ENCODE measurements around the gene ZFHX2. TPM values are rescaled to one million over a fixed set of nuclear protein-coding genes. Genes with fewer than 3 reads are reported as not detected.
A peak's percentile ranks its signal among the peaks of the same experiment; 100 is the strongest.

ZFHX2 gene
- total RNA-seq, 2 donors from 2014 or later = 12.8 to 15.4 TPM

- H3K4me1 ChIP-seq (ENCODE audit: control insufficient read depth, insufficient read depth, low read length) = no peaks in the 10 kb centered on the region
These were observed 27.2 kb upstream of the ZFHX2 start, which contains the start of gene JPH4 for GRCh38 chr14:23578560-23579310. TSS of gene JPH4 (minus strand) at chr14:23578790. CDS start at chr14:23577453, 1,337 bp downstream.

DNA sequence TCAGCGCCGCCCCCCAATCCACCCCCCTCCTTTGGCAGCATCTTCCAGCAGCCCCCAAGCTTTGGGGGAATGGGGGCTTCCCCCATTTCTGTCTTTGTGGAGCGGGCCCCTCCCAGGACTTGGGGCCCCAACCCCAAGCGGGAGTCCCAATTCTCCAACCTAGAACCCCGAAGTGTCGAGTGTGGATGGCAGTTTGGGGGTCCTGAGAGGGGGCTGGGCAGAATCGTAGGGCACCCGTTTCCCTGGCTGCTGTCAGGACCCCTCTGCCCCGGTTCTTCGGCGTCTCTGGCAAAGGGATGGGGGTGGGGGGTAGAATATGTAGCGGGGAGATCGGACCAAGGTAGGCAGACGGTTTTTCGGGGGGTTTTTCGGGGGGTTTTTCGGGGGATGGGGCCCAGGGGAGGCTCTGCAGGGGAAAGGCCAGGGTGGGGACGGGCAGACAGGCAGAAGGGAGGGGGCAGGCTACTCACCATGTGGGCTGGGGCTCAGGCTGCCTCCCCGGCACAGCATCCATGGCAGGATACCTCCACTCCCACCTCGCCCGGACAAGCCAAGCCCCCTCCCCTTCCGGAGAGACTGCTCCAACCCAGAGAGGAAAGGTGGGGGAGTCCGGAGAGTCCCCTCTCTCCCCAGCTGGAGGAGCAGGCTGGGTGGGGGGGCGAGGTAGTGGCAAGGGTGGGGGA is 26.3 kb upstream of the ZFHX2 start:
- peak; percentile 68 for DNase-seq
- no peaks in the 10 kb centered on the region for H3K9me3 Mint-ChIP-seq
- Histone ChIP-seq H3K27me3 (ENCODE audit: control insufficient read depth, insufficient read depth, low read length, poor library complexity, severe bottlenecking) (peaks cover 50% of the 10 kb centered on the region), H3K4me3 (ENCODE audit: low read length) (no peak overlapping the region), H3K36me3 (ENCODE audit: control insufficient read depth, insufficient read depth, low read length) (no peaks in the 10 kb centered on the region), H3K9ac (ENCODE audit: extremely low read depth, low read length, poor library complexity, severe bottlenecking) (no peak overlapping the region), H3K4me1 (ENCODE audit: control insufficient read depth, insufficient read depth, low read length) (no peaks in the 10 kb centered on the region), H3K27ac (ENCODE audit: low read depth, low read length) (no peak overlapping the region), H3K9me3 (ENCODE audit: control insufficient read depth, low read length) (no peaks in the 10 kb centered on the region)
- TF ChIP-seq CTCF (conservative IDR thresholded peaks at IDR 0.05) = no peak
- no peaks in the 10 kb centered on the region for H3K36me3 Mint-ChIP-seq (ENCODE audit: low read depth)
- H3K27ac Mint-ChIP-seq = no peak overlapping the region
- peaks cover 2% of the 10 kb centered on the region for H3K4me1 Mint-ChIP-seq
- peaks cover 87% of the 10 kb centered on the region for H3K27me3 Mint-ChIP-seq (ENCODE audit: insufficient read depth)
- no peak overlapping the region for H3K4me3 Mint-ChIP-seq
- 7% methylated on average over 23 of the region's 24 CpGs; no CpG with 5 or more reads in 1 of the 2 experiments for WGBS, 2 experiments (ENCODE audit: insufficient coverage in 1 of 2, insufficient read length in 1 of 2)

More at GRCh38 chr14:23578560-23579310, 27.2 kb upstream of the ZFHX2 start, which contains the start of gene JPH4:
- no peak within 1 kb of the TSS for H3K4me3 Mint-ChIP-seq
- H3K27ac Mint-ChIP-seq = no peak within 1 kb of the TSS
- H3K9me3 Mint-ChIP-seq = no peaks in the 10 kb centered on the region
- no peaks in the 10 kb centered on the region for H3K36me3 Mint-ChIP-seq (ENCODE audit: low read depth)
- H3K9me3 ChIP-seq (ENCODE audit: control insufficient read depth, low read length) = no peaks in the 10 kb centered on the region
- H3K36me3 ChIP-seq (ENCODE audit: control insufficient read depth, insufficient read depth, low read length) = no peaks in the 10 kb centered on the region
- H3K4me1 Mint-ChIP-seq = no peaks in the 10 kb centered on the region
- H3K27me3 ChIP-seq (ENCODE audit: control insufficient read depth, insufficient read depth, low read length, poor library complexity, severe bottlenecking) = peaks cover 50% of the 10 kb centered on the region
- no peak within 1 kb of the TSS for H3K27ac ChIP-seq (ENCODE audit: low read depth, low read length)
- no peak within 1 kb of the TSS for H3K4me3 ChIP-seq (ENCODE audit: low read length)
- H3K9ac ChIP-seq (ENCODE audit: extremely low read depth, low read length, poor library complexity, severe bottlenecking) = no peak within 1 kb of the TSS
- 20 to 22% methylated on average over 17 to 18 of the region's 18 CpGs for WGBS, 2 experiments (ENCODE audit: insufficient coverage in 1 of 2, insufficient read length in 1 of 2)
- TF ChIP-seq CTCF (conservative IDR thresholded peaks at IDR 0.05) = no peak
- DNase-seq = peak; percentile 73
- H3K27me3 Mint-ChIP-seq (ENCODE audit: insufficient read depth) = peaks cover 82% of the 10 kb centered on the region

- Histone ChIP-seq H3K9ac (ENCODE audit: extremely low read depth, low read length, poor library complexity, severe bottlenecking) (no peak overlapping the region), H3K27ac (ENCODE audit: low read depth, low read length) (no peak overlapping the region), H3K9me3 (ENCODE audit: control insufficient read depth, low read length) (no peaks in the 10 kb centered on the region), H3K27me3 (ENCODE audit: control insufficient read depth, insufficient read depth, low read length, poor library complexity, severe bottlenecking) (peaks cover 50% of the 10 kb centered on the region), H3K4me1 (ENCODE audit: control insufficient read depth, insufficient read depth, low read length) (no peaks in the 10 kb centered on the region), H3K4me3 (ENCODE audit: low read length) (no peak overlapping the region), H3K36me3 (ENCODE audit: control insufficient read depth, insufficient read depth, low read length) (no peaks in the 10 kb centered on the region)
- Mint-ChIP-seq H3K27ac (no peak overlapping the region), H3K27me3 (ENCODE audit: insufficient read depth) (peaks cover 86% of the 10 kb centered on the region), H3K9me3 (no peaks in the 10 kb centered on the region), H3K36me3 (ENCODE audit: low read depth) (no peaks in the 10 kb centered on the region), H3K4me1 (peaks cover 9% of the 10 kb centered on the region), H3K4me3 (peak overlapping the region; percentile 34)
- WGBS, 2 experiments (ENCODE audit: insufficient coverage in 1 of 2, insufficient read length in 1 of 2) = 13 to 17% methylated on average over 25 to 65 of the region's 67 CpGs
- no peak for TF ChIP-seq CTCF (conservative IDR thresholded peaks at IDR 0.05)
- peak; percentile 75 for DNase-seq
These were observed 25.6 kb upstream of the ZFHX2 start for GRCh38 chr14:23577004-23577681.
